MCF 10A (cell line): ENCODE data around the gene CPNE5. TPM values are rescaled to one million over a fixed set of nuclear protein-coding genes. Genes with fewer than 3 reads are reported as not detected.
A peak's percentile ranks its signal among the peaks of the same experiment; 100 is the strongest.

Experiments
- BruUV-seq: library from RNA; stranded (reverse); fragments of 400-500 nt; replicated peaks from 2 replicates; lab custom pipeline; 2021; lab: Mats Ljungman, UMichigan
- CTCF ChIA-PET: fragments of 300-600 bp; sonication (Branson Sonifier 250); formaldehyde crosslinking; extraction: SDS; loops from one replicate; lab custom pipeline; 2021; ENCODE audit warnings: antibody characterized with exemption, inconsistent platforms; lab: Yijun Ruan, JAX
- POLR2A ChIA-PET: fragments of 300-600, 350-650 bp; sonication (Branson Sonifier 250); formaldehyde crosslinking; extraction: SDS; loops from one replicate; lab custom pipeline; 2020; ENCODE audit warnings: antibody characterized with exemption, inconsistent platforms; lab: Yijun Ruan, JAX
- DNase-seq: peaks from one replicate; pipeline ENCODE4 v3.0.0-alpha.2; 2018; ENCODE audit not compliant: unreplicated experiment
- H3K27ac Mint-ChIP-seq: one replicate; pipeline ENCODE4 v1.8.0; 2022; ENCODE audit warnings: mild to moderate bottlenecking, low read depth, mixed read lengths; ENCODE audit not compliant: unreplicated experiment
- H3K27me3 Mint-ChIP-seq: one replicate; pipeline ENCODE4 v1.8.0; 2022; ENCODE audit warnings: mixed read lengths; ENCODE audit not compliant: insufficient read depth, unreplicated experiment
- H3K36me3 Mint-ChIP-seq: one replicate; pipeline ENCODE4 v1.8.0; 2022; ENCODE audit warnings: mild to moderate bottlenecking, moderate library complexity, mixed read lengths; ENCODE audit not compliant: insufficient read depth, unreplicated experiment
- H3K4me1 Mint-ChIP-seq: one replicate; pipeline ENCODE4 v1.8.0; 2022; ENCODE audit warnings: mixed read lengths; ENCODE audit not compliant: insufficient read depth, unreplicated experiment
- H3K4me3 Mint-ChIP-seq: one replicate; pipeline ENCODE4 v1.8.0; 2022; ENCODE audit warnings: mild to moderate bottlenecking, moderate library complexity, mixed read lengths; ENCODE audit not compliant: unreplicated experiment
- H3K9me3 Mint-ChIP-seq: one replicate; pipeline ENCODE4 v1.8.0; 2022; ENCODE audit warnings: mixed read lengths; ENCODE audit not compliant: unreplicated experiment
- CTCF ChIP-seq: fragments of 200-600 bp; IDR thresholded peaks from one replicate; pipeline ENCODE4 v1.8.0; 2022; ENCODE audit warnings: antibody characterized with exemption, mild to moderate bottlenecking; ENCODE audit not compliant: unreplicated experiment
- intact Hi-C: fragments of 100-400 bp; cut with micrococcal nuclease; formaldehyde crosslinking; loops from 2 replicates; pipeline ENCODE4 v1.14.1; 2022
- total RNA-seq: library from RNA; stranded (reverse); gene quantifications from 2 replicates; pipeline ENCODE4 v1.2.3, GENCODE V29; 2022

The CPNE5 gene
- total RNA-seq, 1 experiment from 2014 or later, result not detected

- Mint-ChIP-seq H3K4me3 (no peak overlapping the region), H3K27me3 (no peaks in the 10 kb centered on the region), H3K4me1 (peaks cover 6% of the 10 kb centered on the region), H3K36me3 (no peaks in the 10 kb centered on the region), H3K9me3 (no peaks in the 10 kb centered on the region), H3K27ac (no peak overlapping the region)
- intact Hi-C loops, result no loop called here
- ChIA-PET CTCF (interaction anchor here (0.6 to 1.7 kb wide), 6 partner anchors 15 to 300 kb away, joined by 4 to 10 read pairs (median 6); no protein-coding TSS in a partner anchor), POLR2A (interaction anchor here (1.2 kb wide), 1 partner anchor 157 kb away, joined by 3 read pairs; no protein-coding TSS in a partner anchor)
- BruUV-seq, result no TSS peak
- peak; percentile 54 for DNase-seq
- TF ChIP-seq CTCF, result no peak
Observed at GRCh38 chr6:36752187-36752885, 86.9 kb downstream of the CPNE5 start.

GRCh38 chr6:36751833-36752186, 87.4 kb downstream of the CPNE5 start:
- no peak for DNase-seq
- no peaks in the 10 kb centered on the region for H3K27me3 Mint-ChIP-seq
- peaks cover 6% of the 10 kb centered on the region for H3K4me1 Mint-ChIP-seq
- no TSS peak for BruUV-seq
- intact Hi-C loops, result no loop called here
- no peaks in the 10 kb centered on the region for H3K36me3 Mint-ChIP-seq
- H3K9me3 Mint-ChIP-seq, result no peaks in the 10 kb centered on the region
- TF ChIP-seq CTCF, result no peak
- no peak overlapping the region for H3K4me3 Mint-ChIP-seq
- POLR2A ChIA-PET, result interaction anchor here (1.2 kb wide), 1 partner anchor 156 kb away, joined by 3 read pairs; no protein-coding TSS in a partner anchor
- CTCF ChIA-PET, result interaction anchor here (0.6 to 1.5 kb wide), 3 partner anchors 27 to 655 kb away, joined by 3 to 5 read pairs (median 4); no protein-coding TSS in a partner anchor
- no peak overlapping the region for H3K27ac Mint-ChIP-seq

GRCh38 chr6:36751091-36751490, 88.2 kb downstream of the CPNE5 start:
- Mint-ChIP-seq H3K4me1 (peaks cover 6% of the 10 kb centered on the region), H3K27me3 (no peaks in the 10 kb centered on the region), H3K27ac (no peak overlapping the region), H3K4me3 (no peak overlapping the region), H3K36me3 (no peaks in the 10 kb centered on the region), H3K9me3 (no peaks in the 10 kb centered on the region)
- ChIA-PET CTCF (interaction anchor here (0.7 to 1.5 kb wide), 3 partner anchors 8 to 128 kb away, joined by 3 to 5 read pairs (median 3); no protein-coding TSS in a partner anchor), POLR2A (interaction anchor here (0.6 kb wide), 1 partner anchor 202 kb away, joined by 4 read pairs; no protein-coding TSS in a partner anchor)
- BruUV-seq, result no TSS peak
- TF ChIP-seq CTCF, result no peak
- intact Hi-C loops, result no loop called here
- DNase-seq, result no peak

GRCh38 chr6:36749829-36750489, 89.3 kb downstream of the CPNE5 start:
- ChIA-PET POLR2A (no interaction called here), CTCF (interaction anchor here (0.6 to 1.0 kb wide), 3 partner anchors 9 to 126 kb away, joined by 3 to 5 read pairs (median 3); no protein-coding TSS in a partner anchor)
- TF ChIP-seq CTCF, result no peak
- Mint-ChIP-seq H3K27ac (no peak overlapping the region), H3K4me1 (peaks cover 6% of the 10 kb centered on the region), H3K9me3 (no peaks in the 10 kb centered on the region), H3K27me3 (no peaks in the 10 kb centered on the region), H3K36me3 (no peaks in the 10 kb centered on the region), H3K4me3 (no peak overlapping the region)
- DNase-seq, result no peak
- BruUV-seq, result no TSS peak
- intact Hi-C loops, result no loop called here
